GM08714 (cell line): ENCODE data around the gene GPR31.
"Not testable (repeated sequence)": the region's sequence is repeated elsewhere in the genome, so short reads cannot be mapped to it uniquely, and the experiment has no call there.

Experiments used
- H3K4me3 ChIP-seq: fragments of 200-500 bp; sonication (Bioruptor generic); 2 replicates; pipeline ENCODE4 v1.5.1; 2014; ENCODE audit warnings: mild to moderate bottlenecking, low read length, inconsistent platforms
- ZNF274 ChIP-seq: IDR thresholded peaks from 2 replicates; pipeline ENCODE4 v1.6.1; 2012; ENCODE audit warnings: mild to moderate bottlenecking, low read depth, low read length

GPR31 gene

GRCh38 chr6:167157863-167158262 is at the start of gene GPR31:
GPR31 (minus strand) TSS chr6:167157980; CDS start chr6:167157831, 149 bp downstream.
- no peak for TF ChIP-seq ZNF274
- no peak within 1 kb of the TSS for H3K4me3 ChIP-seq

GRCh38 chr6:167207527-167207926 is 49.7 kb upstream of the GPR31 start:
- no peak for TF ChIP-seq ZNF274
- no peak overlapping the region for H3K4me3 ChIP-seq

DNA sequence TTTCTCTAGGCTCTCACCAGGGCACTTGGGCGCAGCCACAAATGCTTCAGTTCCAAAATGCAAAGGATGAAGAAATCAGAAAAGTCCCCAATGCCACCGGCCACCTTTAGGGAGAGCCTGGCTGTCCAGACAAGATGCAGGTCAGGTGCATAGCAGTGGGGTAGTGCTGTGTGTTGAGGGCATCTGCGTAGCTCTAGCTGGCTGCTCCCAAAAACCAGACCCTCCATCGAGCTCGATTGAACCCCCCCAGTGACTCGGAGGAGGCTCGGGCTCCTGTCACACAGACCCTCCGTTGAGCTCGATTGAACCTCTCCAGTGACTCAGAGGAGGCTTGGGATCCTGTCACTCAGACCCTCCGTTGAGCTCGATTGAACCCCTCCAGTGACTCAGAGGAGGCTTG is 47.5 kb upstream of the GPR31 start:
- not testable (repeated sequence) for H3K4me3 ChIP-seq

GRCh38 chr6:167204059-167204348 is 46.2 kb upstream of the GPR31 start:
- not testable (repeated sequence) for H3K4me3 ChIP-seq

DNA sequence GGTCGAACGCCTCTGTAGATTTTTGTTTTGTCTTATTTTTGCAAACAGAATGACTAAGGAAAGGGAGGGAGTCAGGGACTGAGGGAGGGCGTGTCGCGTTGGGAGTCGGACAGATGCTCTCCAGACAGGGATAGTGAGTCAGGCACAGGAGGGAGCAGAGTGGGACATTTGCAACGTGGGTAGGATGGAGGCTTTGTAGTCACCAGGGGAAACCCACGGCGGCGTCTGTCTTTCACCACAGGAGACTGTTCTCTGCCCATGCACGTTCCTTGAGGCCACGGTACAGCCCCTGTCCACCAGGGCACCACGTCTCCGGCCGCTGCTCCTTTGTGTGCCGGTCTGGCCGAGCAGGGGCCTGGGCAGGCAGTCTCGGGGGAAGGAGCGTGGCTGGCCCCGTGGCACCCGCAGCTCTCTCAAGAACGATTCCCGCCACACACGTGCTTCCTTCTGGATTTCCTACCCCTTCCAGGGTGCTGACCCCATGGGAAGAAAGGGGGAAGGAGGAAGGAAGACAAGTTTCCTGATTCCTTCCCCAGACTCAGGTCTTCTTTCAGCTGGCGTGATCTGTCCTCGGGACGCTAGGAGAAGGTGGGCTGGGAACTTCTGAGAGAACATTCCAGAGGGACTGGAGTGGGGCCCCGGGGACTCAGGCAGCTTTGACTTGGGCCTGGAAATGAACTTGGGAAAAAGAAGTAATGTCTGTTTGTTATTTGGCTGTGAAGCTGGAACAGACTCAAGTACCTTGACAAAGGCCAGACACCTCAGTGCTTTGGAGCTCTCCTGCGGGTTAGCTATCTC is 45.7 kb upstream of the GPR31 start:
- H3K4me3 ChIP-seq = not testable (repeated sequence)

GRCh38 chr6:167202613-167203012 is 44.8 kb upstream of the GPR31 start:
- H3K4me3 ChIP-seq = not testable (repeated sequence)

DNA sequence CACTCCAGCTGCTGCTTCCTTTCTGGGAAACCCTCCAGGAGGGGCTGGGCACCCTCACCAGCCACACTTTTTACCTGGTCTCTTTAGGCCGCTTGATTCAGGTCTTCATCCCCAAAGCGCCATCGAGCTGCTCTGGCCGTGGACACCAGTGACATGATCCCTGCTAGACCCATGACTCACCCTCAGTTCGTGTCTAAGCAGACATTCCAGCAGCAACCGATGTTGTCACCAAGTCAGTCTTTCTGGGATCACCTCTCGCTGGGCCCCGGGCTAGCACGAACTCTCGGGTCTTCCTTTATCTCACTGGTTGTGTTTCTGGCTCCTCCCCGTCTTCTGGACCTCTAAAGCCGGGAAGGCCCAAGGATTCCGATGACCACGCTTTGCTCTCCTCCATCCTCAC is 43.0 kb upstream of the GPR31 start:
- no peak overlapping the region for H3K4me3 ChIP-seq

GRCh38 chr6:167195941-167196610 is 38.3 kb upstream of the GPR31 start:
- not testable (repeated sequence) for H3K4me3 ChIP-seq

More for the DNA sequence above, 43.0 kb upstream of the GPR31 start:
- no peak for TF ChIP-seq ZNF274

GRCh38 chr6:167193515-167194125 is 35.8 kb upstream of the GPR31 start:
- H3K4me3 ChIP-seq = not testable (repeated sequence)

GRCh38 chr6:167191043-167191583 is 33.3 kb upstream of the GPR31 start:
- H3K4me3 ChIP-seq = not testable (repeated sequence)

DNA sequence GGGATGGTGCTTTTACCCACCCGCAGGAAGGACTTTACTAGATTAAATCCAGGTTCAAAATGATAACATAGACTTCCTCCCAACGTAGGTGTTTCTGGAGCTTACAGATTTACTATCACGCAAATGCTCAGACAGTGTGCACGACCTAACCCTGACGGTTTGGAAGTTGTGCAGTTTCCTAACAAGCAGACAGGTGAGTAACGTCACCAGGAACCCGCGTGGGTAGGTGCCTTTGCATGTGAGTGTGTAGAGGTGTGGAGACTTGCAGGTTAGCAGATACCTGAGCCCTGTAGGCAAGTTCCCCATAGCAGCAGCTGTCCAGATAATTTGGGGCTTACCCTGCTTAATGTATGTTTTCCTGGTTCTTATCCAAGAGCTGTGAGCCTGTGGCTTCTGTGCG is 29.5 kb upstream of the GPR31 start:
- not testable (repeated sequence) for H3K4me3 ChIP-seq

DNA sequence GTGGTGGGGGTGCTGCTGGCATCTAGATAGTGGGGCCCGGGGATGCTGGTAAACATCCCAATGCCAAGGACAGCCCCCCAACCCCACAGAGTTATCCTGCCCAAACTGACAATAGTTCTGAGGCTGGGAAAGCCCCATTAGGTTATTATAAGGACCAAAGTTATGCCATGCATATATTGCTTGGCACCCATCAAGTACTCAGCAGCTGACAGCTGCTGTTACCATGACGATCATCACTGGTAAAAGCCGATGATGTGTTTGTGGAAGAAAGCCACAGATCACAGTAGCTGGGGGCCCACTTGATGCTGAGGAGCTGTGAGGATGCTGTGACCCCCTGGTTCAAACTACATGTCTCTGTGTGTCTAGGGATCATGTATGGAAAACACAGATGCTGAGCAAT is 27.3 kb upstream of the GPR31 start:
- not testable (repeated sequence) for H3K4me3 ChIP-seq

DNA sequence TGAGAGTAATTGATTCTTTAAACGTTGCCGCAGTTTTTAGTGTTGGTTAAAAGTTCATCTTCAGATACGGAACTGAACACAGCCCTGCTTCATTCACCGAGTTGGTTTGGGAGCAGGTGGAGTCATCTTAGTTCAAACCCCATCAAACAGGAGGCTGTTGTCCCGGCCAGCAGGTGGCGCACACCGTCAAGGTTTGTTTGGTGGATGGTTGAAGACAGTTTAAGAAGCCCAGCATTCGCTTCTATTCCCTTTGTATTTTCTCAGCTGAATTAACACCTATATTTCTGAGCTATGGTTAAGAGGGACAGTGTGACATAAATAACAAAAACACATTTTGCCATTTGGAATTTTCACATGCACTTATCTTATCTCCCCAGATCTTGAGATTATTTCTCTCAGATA is 25.1 kb upstream of the GPR31 start:
- not testable (repeated sequence) for H3K4me3 ChIP-seq

- not testable (repeated sequence) for H3K4me3 ChIP-seq
Observed at GRCh38 chr6:167181351-167181750, 23.6 kb upstream of the GPR31 start.

GRCh38 chr6:167180086-167180485 is 22.3 kb upstream of the GPR31 start:
- H3K4me3 ChIP-seq = not testable (repeated sequence)

GRCh38 chr6:167178896-167179655 is 21.3 kb upstream of the GPR31 start:
- H3K4me3 ChIP-seq = not testable (repeated sequence)

- not testable (repeated sequence) for H3K4me3 ChIP-seq
Observed at GRCh38 chr6:167177271-167177670, 19.5 kb upstream of the GPR31 start.

- H3K4me3 ChIP-seq = not testable (repeated sequence)
Observed at GRCh38 chr6:167172011-167172410, 14.2 kb upstream of the GPR31 start.

DNA sequence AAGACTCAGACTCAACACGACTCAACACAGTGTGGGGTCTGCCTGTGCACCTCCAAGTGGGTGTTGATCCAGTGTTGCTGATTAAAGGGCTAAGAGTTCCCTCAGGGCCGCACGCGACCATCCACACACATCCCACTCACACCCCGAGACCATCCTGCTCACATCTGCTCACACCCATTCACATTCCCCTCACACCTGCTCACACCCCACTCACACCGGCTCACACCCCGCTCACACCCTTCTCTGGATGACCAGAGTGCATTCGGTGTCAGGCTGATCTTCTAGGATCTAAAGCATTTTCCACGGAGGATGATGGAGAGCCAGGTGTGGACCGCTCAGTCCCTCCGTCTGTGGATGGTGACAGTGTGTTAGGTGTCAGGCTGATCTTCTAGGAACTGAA is 13.5 kb upstream of the GPR31 start:
- not testable (repeated sequence) for H3K4me3 ChIP-seq

- not testable (repeated sequence) for H3K4me3 ChIP-seq
Observed at GRCh38 chr6:167169867-167170266, 12.1 kb upstream of the GPR31 start.

GRCh38 chr6:167168296-167168695 is 10.5 kb upstream of the GPR31 start:
- not testable (repeated sequence) for H3K4me3 ChIP-seq
